Measurements from ENCODE around the gene FOXF1. TPM values are rescaled to one million over a fixed set of nuclear protein-coding genes. Genes with fewer than 3 reads are reported as not detected.

The FOXF1 gene
- polyA plus RNA-seq, 2 of the 4 experiments (the other 2 are of a cell fraction): not detected

DNA sequence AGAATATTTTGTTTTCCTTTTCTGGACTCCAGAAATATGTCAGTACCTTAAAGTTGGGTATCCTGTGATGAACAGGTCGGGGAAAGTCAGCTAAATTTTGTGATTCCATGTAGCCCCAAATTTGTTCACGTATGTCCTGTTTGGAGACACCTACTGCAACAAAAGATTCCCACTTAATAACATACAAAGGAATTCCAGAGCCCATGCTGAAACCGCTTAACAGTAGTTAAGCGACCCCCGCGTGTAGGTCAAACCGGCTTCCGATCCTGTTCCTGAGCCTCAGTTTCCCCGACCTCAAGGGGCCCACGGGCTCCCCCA, 44.2 kb downstream of the FOXF1 start:
- CTCF ChIA-PET: interaction anchor here (0.6 to 1.4 kb wide), 2 partner anchors 34 to 481 kb away, joined by 4 read pairs; no protein-coding TSS in a partner anchor

GRCh38 chr16:86554917-86555703, 44.8 kb downstream of the FOXF1 start, which contains the start of gene MTHFSD:
Gene MTHFSD, minus strand, starts transcription at chr16:86555235. Its CDS starts 51 bp downstream, at chr16:86555184.
- peak within 1 kb of the TSS; percentile 84 to 97 for H3K27ac ChIP-seq
- peak; percentile 90 to 96 for ATAC-seq
- H3K9me3 ChIP-seq: no peaks in the 10 kb centered on the region
- peak; percentile 92 for DNase-seq (ENCODE audit: low read depth in 1 of 2, low spot score in 1 of 2)
- 11% methylated on average over 29 of the region's 70 CpGs for WGBS (ENCODE audit: missing lambda C conversion rate)
- FAIRE-seq: peak; percentile 56
- ChIA-PET CTCF (interaction anchor here (4.0 kb wide), 1 partner anchor 724 kb away, joined by 23 read pairs; no protein-coding TSS in a partner anchor), POLR2A (no interaction called here)
- peak within 1 kb of the TSS; percentile 82 for H3K4me3 ChIP-seq
- peak within 1 kb of the TSS; percentile 92 for H3K4me2 ChIP-seq
- peaks cover 4% of the 10 kb centered on the region; the same call in 1 of the 3 replicates for H3K4me1 ChIP-seq
- TF ChIP-seq ESRRA (IDR thresholded peaks at IDR 0.05; ENCODE audit: borderline replicate concordance, low read length) (no peak), BCL3 (IDR thresholded peaks at IDR 0.05) (peak; percentile 89; the same call in 2 of the 3 replicates), MYC (IDR thresholded peaks at IDR 0.05; ENCODE audit: borderline replicate concordance, low read length) (peak; percentile 48; the same call in 1 of the 2 replicates), TP53 (CRISPR knock-in tag; IDR thresholded peaks at IDR 0.05) (no peak), EP300 (IDR thresholded peaks at IDR 0.05) (no peak), SREBF2 (IDR thresholded peaks at IDR 0.05) (no peak), EHMT2 (IDR thresholded peaks at IDR 0.05; ENCODE audit: low read depth) (no peak), CHD4 (IDR thresholded peaks at IDR 0.05; ENCODE audit: borderline replicate concordance) (0 out of 2 replicates have a peak, but pooled peaks have one; percentile 48), POLR2A (IDR thresholded peaks at IDR 0.05; ENCODE audit: low read length) (peak; percentile 84), HDAC2 (IDR thresholded peaks at IDR 0.05) (0 out of 2 replicates have a peak, but pooled peaks have one; percentile 55), RFX5 (IDR thresholded peaks at IDR 0.05) (no peak), KDM5A (IDR thresholded peaks at IDR 0.05) (peak; percentile 18; the same call in 1 of the 2 replicates), ATOH8 (CRISPR knock-in tag; IDR thresholded peaks at IDR 0.05; ENCODE audit: low read depth) (no peak), NR3C1 (IDR thresholded peaks at IDR 0.05) (no peak), MAZ (IDR thresholded peaks at IDR 0.05; ENCODE audit: borderline replicate concordance, low read depth, low read length) (peak; percentile 50; the same call in 1 of the 2 replicates)

More for the DNA sequence above, 44.2 kb downstream of the FOXF1 start:
- ATAC-seq (peak in 1 of 2 experiments; percentile 5; a peak in 2 of 6 replicates), DNase-seq (ENCODE audit: low read depth in 1 of 2, low spot score in 1 of 2) (no peak), FAIRE-seq (no peak)
- peak overlapping the region; percentile 82 for H3K4me3 ChIP-seq
- H3K4me2 ChIP-seq: peak overlapping the region; percentile 78
- peaks cover 4% of the 10 kb centered on the region; the same call in 1 of the 3 replicates for H3K4me1 ChIP-seq
- 12% methylated on average over 10 of the region's 10 CpGs for WGBS (ENCODE audit: missing lambda C conversion rate)
- POLR2A ChIA-PET: no interaction called here
- no peaks in the 10 kb centered on the region for H3K9me3 ChIP-seq
- TF ChIP-seq ATOH8 (CRISPR knock-in tag; IDR thresholded peaks at IDR 0.05; ENCODE audit: low read depth) (0 out of 2 replicates have a peak, but pooled peaks have one; percentile 35), SREBF2 (IDR thresholded peaks at IDR 0.05) (no peak), CEBPB (IDR thresholded peaks at IDR 0.05) (no peak), FOSB (CRISPR knock-in tag; IDR thresholded peaks at IDR 0.05) (no peak), NFE2L2 (conservative IDR thresholded peaks at IDR 0.05; ENCODE audit: low read length) (no peak), HES2 (IDR thresholded peaks at IDR 0.05) (no peak), BCL3 (IDR thresholded peaks at IDR 0.05) (no peak), RFX5 (IDR thresholded peaks at IDR 0.05) (no peak), POLR2AphosphoS2 (conservative IDR thresholded peaks at IDR 0.05; ENCODE audit: low read length) (no peak), JUNB (IDR thresholded peaks at IDR 0.05) (no peak), CBX2 (IDR thresholded peaks at IDR 0.05; ENCODE audit: borderline replicate concordance, low read depth) (no peak), ZNF302 (CRISPR knock-in tag; IDR thresholded peaks at IDR 0.05) (0 out of 2 replicates have a peak, but pooled peaks have one; percentile 24), MYC (IDR thresholded peaks at IDR 0.05; ENCODE audit: borderline replicate concordance, low read length) (no peak), ESRRA (IDR thresholded peaks at IDR 0.05; ENCODE audit: borderline replicate concordance, low read length) (no peak), HOXA7 (CRISPR knock-in tag; IDR thresholded peaks at IDR 0.05) (0 out of 2 replicates have a peak, but pooled peaks have one; percentile 22), CHD2 (IDR thresholded peaks at IDR 0.05; ENCODE audit: low read length, partially characterized antibody) (no peak), RNF2 (IDR thresholded peaks at IDR 0.05; ENCODE audit: borderline replicate concordance, low read depth) (no peak), RCOR1 (IDR thresholded peaks at IDR 0.05; ENCODE audit: low read depth, low read length) (no peak)
- TF ChIP-seq, protein P1, sequence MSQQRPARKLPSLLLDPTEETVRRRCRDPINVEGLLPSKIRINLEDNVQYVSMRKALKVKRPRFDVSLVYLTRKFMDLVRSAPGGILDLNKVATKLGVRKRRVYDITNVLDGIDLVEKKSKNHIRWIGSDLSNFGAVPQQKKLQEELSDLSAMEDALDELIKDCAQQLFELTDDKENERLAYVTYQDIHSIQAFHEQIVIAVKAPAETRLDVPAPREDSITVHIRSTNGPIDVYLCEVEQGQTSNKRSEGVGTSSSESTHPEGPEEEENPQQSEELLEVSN (IDR thresholded peaks at IDR 0.05; ENCODE audit: borderline replicate concordance, low read depth): no peak
- TF ChIP-seq, protein P2, sequence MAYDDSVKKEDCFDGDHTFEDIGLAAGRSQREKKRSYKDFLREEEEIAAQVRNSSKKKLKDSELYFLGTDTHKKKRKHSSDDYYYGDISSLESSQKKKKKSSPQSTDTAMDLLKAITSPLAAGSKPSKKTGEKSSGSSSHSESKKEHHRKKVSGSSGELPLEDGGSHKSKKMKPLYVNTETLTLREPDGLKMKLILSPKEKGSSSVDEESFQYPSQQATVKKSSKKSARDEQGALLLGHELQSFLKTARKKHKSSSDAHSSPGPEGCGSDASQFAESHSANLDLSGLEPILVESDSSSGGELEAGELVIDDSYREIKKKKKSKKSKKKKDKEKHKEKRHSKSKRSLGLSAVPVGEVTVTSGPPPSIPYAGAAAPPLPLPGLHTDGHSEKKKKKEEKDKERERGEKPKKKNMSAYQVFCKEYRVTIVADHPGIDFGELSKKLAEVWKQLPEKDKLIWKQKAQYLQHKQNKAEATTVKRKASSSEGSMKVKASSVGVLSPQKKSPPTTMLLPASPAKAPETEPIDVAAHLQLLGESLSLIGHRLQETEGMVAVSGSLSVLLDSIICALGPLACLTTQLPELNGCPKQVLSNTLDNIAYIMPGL (CRISPR knock-in tag; IDR thresholded peaks at IDR 0.05; ENCODE audit: borderline replicate concordance): no peak
- peak overlapping the region; percentile 84 to 97 for H3K27ac ChIP-seq
